ENCODE results near the gene RAB19. TPM values are rescaled to one million over a fixed set of nuclear protein-coding genes. Genes with fewer than 3 reads are reported as not detected.

The RAB19 gene
- total and polyA plus RNA-seq, 4 donors = 0.17 to 0.84 TPM; not detected in 2

GRCh38 chr7:140441519-140441918, 37.7 kb downstream of the RAB19 start (continued):
- TF ChIP-seq, protein P1, sequence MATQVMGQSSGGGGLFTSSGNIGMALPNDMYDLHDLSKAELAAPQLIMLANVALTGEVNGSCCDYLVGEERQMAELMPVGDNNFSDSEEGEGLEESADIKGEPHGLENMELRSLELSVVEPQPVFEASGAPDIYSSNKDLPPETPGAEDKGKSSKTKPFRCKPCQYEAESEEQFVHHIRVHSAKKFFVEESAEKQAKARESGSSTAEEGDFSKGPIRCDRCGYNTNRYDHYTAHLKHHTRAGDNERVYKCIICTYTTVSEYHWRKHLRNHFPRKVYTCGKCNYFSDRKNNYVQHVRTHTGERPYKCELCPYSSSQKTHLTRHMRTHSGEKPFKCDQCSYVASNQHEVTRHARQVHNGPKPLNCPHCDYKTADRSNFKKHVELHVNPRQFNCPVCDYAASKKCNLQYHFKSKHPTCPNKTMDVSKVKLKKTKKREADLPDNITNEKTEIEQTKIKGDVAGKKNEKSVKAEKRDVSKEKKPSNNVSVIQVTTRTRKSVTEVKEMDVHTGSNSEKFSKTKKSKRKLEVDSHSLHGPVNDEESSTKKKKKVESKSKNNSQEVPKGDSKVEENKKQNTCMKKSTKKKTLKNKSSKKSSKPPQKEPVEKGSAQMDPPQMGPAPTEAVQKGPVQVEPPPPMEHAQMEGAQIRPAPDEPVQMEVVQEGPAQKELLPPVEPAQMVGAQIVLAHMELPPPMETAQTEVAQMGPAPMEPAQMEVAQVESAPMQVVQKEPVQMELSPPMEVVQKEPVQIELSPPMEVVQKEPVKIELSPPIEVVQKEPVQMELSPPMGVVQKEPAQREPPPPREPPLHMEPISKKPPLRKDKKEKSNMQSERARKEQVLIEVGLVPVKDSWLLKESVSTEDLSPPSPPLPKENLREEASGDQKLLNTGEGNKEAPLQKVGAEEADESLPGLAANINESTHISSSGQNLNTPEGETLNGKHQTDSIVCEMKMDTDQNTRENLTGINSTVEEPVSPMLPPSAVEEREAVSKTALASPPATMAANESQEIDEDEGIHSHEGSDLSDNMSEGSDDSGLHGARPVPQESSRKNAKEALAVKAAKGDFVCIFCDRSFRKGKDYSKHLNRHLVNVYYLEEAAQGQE (IDR thresholded peaks at IDR 0.05) = no peak
- TF ChIP-seq HNF4G (IDR thresholded peaks at IDR 0.05) (no peak), FOXA1 (IDR thresholded peaks at IDR 0.05) (no peak), HNF4A (conservative IDR thresholded peaks at IDR 0.05) (no peak), RXRA (IDR thresholded peaks at IDR 0.05) (no peak), TAF1 (conservative IDR thresholded peaks at IDR 0.05) (no peak)

- Histone ChIP-seq H3K4me3 (ENCODE audit: low read depth in 1 of 3, low read length in 3 of 3) (no peak overlapping the region), H3K36me3 (ENCODE audit: control insufficient read depth in 4 of 4, insufficient read depth in 3 of 4, low read depth in 1 of 4, low read length in 3 of 4) (peaks cover 0 to 2% (median 0%) of the 10 kb centered on the region in 4 donors), H3K4me1 (ENCODE audit: control insufficient read depth in 4 of 4, insufficient read depth in 4 of 4, low read length in 3 of 4) (no peaks in the 10 kb centered on the region), H3K9ac (ENCODE audit: low read depth in 1 of 2, low read length in 2 of 2) (no peak overlapping the region), H3K27me3 (ENCODE audit: control insufficient read depth in 4 of 4, insufficient read depth in 4 of 4, low read length in 3 of 4) (no peaks in the 10 kb centered on the region), H3K9me3 (ENCODE audit: control insufficient read depth in 4 of 4, low read length in 3 of 4) (no peaks in the 10 kb centered on the region), H3K27ac (ENCODE audit: low read depth in 1 of 2, low read length in 2 of 2) (no peak overlapping the region)
- WGBS = 93% methylated on average over 11 of the region's 11 CpGs
- no peak for TF ChIP-seq GABPA (IDR thresholded peaks at IDR 0.05 in 1 of 2, conservative IDR thresholded peaks at IDR 0.05 in 1 of 2)
- TF ChIP-seq YY1 (IDR thresholded peaks at IDR 0.05) = no peak
- DNase-seq (ENCODE audit: low spot score) = no peak
Measured at GRCh38 chr7:140446467-140446866, 42.6 kb downstream of the RAB19 start.

- Histone ChIP-seq H3K36me3 (ENCODE audit: control insufficient read depth in 4 of 4, insufficient read depth in 3 of 4, low read depth in 1 of 4, low read length in 3 of 4) (peaks cover 0 to 3% (median 1%) of the 10 kb centered on the region in 4 donors), H3K27me3 (ENCODE audit: control insufficient read depth in 4 of 4, insufficient read depth in 4 of 4, low read length in 3 of 4) (no peaks in the 10 kb centered on the region), H3K9me3 (ENCODE audit: control insufficient read depth in 4 of 4, low read length in 3 of 4) (no peaks in the 10 kb centered on the region), H3K9ac (ENCODE audit: low read depth in 1 of 2, low read length in 2 of 2) (no peak overlapping the region), H3K4me3 (ENCODE audit: low read depth in 1 of 3, low read length in 3 of 3) (no peak overlapping the region), H3K4me1 (ENCODE audit: control insufficient read depth in 4 of 4, insufficient read depth in 4 of 4, low read length in 3 of 4) (no peaks in the 10 kb centered on the region), H3K27ac (ENCODE audit: low read depth in 1 of 2, low read length in 2 of 2) (no peak overlapping the region)
- no peak for TF ChIP-seq ZBTB33 (IDR thresholded peaks at IDR 0.05)
- TF ChIP-seq FOXA1 (IDR thresholded peaks at IDR 0.05) = no peak
- no peak for TF ChIP-seq CTCF (IDR thresholded peaks at IDR 0.05; ENCODE audit: low read depth, low read length, missing input control)
- no peak for TF ChIP-seq RAD21 (IDR thresholded peaks at IDR 0.05)
- no peak for TF ChIP-seq GABPA (IDR thresholded peaks at IDR 0.05 in 1 of 2, conservative IDR thresholded peaks at IDR 0.05 in 1 of 2)
- TF ChIP-seq HNF4A (conservative IDR thresholded peaks at IDR 0.05) = no peak
- TF ChIP-seq SP1 (IDR thresholded peaks at IDR 0.05) = no peak
- no peak for TF ChIP-seq TAF1 (conservative IDR thresholded peaks at IDR 0.05)
- 90% methylated on average over 7 of the region's 7 CpGs for WGBS
- no peak for DNase-seq (ENCODE audit: low spot score)
Measured at GRCh38 chr7:140447841-140448240, 44.0 kb downstream of the RAB19 start.

Measured in liver (tissue), 9 donors.